AG09319 (cell line): ENCODE results near the gene VAV2.

Source experiments
- DNase-seq: peaks from one replicate; pipeline ENCODE4 v3.0.0-alpha.2; 2010; ENCODE audit warnings: low read depth; ENCODE audit errors: extremely low read depth
- TF ChIP-seq, protein P1 (sequence below): IDR thresholded peaks from 2 replicates; pipeline ENCODE4 v1.5.1; 2011; ENCODE audit warnings: low read depth, mild to moderate bottlenecking, inconsistent platforms, low read length, moderate library complexity

VAV2 gene

DNA sequence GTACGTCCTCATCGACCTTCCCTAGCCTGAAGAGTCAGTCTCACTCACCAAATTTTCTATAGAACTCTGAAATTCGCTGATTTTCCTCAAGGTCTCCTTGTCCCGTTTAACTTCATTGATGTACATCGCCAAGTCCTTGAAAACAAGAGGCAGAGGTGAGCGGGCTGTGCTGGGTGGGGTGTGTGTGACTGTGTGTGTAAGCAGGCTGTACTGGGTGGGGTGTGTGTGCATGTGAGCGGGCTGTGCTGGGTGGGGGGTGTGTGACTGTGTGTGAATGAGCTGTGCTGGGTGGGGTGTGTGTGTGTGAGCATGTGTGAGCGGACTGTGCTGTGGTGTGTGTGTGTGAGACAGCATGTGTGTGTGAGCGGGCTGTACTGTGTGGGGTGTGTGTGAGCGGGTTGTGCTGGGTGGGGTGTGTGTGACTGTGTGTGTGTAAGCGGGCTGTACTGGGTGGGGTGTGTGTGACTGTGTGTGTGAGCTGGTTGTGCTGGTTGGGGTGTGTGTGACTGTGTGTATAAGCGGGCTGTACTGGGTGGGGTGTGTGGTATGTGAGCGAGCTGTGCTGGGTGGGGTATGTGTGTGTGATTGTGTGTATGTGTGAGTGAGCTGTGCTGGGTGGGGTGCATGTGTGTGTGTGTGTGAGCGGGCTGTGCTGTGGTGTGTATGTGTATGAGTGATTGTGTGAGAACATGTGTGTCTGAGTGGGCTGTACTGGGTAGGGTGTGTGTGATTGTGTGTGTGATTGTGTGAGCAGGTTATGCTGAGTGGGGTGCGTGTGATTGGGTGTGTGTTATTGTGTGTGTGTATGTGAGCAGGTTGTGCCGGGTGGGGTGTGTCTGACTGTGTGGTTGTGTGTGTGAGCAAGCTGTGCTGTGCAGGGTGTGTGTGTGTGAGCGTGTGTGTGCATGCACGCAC, 200.1 kb downstream of the VAV2 start:
- TF ChIP-seq, protein P1, sequence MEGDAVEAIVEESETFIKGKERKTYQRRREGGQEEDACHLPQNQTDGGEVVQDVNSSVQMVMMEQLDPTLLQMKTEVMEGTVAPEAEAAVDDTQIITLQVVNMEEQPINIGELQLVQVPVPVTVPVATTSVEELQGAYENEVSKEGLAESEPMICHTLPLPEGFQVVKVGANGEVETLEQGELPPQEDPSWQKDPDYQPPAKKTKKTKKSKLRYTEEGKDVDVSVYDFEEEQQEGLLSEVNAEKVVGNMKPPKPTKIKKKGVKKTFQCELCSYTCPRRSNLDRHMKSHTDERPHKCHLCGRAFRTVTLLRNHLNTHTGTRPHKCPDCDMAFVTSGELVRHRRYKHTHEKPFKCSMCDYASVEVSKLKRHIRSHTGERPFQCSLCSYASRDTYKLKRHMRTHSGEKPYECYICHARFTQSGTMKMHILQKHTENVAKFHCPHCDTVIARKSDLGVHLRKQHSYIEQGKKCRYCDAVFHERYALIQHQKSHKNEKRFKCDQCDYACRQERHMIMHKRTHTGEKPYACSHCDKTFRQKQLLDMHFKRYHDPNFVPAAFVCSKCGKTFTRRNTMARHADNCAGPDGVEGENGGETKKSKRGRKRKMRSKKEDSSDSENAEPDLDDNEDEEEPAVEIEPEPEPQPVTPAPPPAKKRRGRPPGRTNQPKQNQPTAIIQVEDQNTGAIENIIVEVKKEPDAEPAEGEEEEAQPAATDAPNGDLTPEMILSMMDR, result no peak
- no peak for DNase-seq

DNA sequence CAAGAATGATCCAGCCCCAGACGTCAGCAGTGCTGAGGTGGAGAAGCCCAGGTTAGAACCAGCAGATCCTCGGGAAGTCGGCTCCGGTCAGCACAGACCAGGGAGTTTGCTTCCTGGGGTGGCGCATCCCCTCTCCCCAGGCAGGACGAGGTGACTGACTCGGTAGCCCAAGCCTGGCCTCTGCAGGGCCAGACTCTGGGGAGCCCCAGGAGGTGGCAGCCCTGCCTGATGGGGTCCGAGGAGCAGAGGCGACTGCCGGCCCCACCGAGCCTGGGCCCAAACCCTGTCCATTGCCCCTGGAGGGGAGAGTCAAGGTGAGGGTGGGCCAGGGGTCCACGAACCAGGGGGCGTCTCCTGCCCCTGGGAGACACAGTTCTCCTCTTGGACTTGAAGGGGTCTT, 201.1 kb downstream of the VAV2 start:
- no peak for DNase-seq
- TF ChIP-seq, protein P1, result no peak

DNA sequence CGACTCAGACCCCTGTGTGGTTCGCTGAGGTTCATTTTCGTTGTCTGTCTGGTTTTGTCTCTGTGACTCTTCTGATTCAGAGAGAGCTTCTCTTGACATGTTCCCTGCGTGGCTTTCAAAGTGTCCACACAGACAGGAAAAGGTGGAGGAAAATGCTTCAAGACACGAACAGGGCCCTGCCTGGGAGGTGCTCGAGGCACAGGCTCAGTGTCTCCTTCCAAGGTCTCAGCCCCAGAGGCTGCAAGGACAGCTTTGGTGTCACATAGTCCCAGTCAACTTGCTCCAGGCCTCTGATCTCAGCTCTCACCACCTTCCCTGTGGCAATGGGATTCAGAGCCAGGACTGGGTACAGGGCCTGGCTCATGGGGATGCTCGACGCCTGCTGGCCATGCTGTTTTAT, 202.3 kb downstream of the VAV2 start:
- no peak for DNase-seq
- TF ChIP-seq, protein P1, result no peak

DNA sequence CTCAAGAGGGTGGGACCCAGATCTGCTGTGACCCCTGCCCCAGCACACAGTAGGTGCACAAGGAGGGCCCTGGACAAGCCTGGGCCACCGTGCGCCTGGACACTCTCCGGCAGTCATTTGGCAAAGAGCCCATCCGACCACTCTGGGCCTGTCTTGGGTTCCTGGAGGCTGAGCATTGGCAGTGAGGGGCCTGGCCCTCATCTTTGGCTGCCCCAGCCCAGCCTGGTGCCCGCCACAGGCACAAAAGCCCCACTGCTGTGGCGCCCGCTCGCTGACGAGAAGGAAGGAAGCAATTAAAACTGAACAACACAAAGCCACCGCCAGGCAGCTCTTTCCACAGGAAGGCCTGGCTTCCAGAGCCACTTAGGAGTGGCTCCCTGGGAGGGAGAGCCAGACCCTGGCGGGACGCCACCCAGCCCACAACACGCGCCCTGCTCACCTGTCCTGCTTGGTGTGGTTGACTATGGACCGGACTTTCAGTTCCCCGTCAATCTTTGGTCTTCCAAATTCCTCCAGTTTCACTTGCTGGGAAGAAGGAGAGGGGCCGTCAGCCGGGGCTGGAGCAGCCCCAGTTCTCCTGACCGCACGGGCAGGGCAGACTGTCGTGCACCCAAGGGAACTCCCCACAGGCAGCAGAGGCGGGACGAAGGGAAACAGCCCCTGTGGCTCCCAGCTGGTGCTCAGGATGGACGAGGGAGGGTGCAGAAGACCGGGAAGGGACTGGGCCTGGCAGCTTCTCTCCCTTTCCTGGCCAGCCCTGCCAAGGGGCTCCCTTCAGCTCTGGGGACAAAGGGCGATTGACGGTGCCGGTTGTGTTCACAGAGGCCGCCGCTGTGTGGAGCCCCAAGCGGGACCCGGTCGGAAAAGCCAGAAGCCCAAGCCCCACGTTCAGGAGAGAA, 203.1 kb downstream of the VAV2 start:
- TF ChIP-seq, protein P1, result no peak
- no peak for DNase-seq

DNA sequence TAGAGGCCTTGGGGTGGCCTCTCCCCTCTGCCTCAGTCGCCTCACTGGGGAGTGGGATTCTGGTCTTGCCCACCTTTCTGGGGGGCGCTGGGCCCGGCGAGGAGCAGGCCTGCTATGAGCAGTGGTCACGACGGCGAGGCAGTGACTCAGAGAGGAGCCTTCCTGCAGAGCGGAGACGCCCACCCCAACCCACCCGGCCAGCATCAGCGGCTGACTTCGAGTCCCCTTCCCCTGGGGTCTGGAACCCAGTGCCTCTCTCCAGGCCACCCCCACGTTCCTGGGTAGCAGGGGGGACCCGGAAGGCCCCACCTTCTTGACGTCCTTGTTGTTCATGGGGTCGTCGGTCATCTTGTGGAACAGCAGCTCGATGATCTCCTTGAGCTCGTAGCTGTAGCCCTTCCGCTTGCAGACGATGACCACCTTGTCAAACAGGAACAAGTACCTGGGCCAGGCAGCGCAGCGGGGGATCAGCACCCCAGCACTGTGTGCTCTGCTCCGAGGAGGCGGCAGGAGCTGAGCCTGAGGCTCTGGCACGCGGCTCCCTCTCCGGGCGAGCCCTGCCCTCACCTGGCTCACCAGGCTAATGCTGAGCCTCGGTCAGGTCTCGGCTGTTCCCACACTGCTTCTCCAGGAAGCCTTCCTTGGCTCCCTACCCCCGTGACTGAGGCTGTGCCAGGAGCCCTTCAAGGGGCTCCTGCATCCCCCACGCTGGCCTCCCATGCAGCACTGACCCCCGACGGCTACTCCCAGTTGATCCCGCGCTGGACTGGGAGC, 203.9 kb downstream of the VAV2 start:
- DNase-seq, result no peak
- TF ChIP-seq, protein P1, result no peak

DNA sequence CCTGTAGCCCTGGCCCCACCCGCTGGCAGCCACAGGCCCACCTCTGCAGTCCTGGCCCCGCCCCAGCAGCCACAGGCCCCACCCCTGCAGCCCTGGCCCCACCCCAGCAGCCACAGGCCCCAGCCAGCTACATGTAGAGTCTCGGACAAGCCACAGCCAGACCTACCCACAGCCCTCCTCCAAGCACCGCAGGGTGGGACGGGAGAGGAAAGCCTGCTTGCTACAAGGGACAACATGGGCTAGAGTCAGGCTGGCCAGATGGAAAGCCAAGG, 204.4 kb downstream of the VAV2 start:
- TF ChIP-seq, protein P1, result no peak
- DNase-seq, result no peak
